ENCODE data around the gene MRAS.
A peak's percentile ranks its signal among the peaks of the same experiment; 100 is the strongest.
"Not testable (repeated sequence)": the region's sequence is repeated elsewhere in the genome, so short reads cannot be mapped to it uniquely, and the experiment has no call there.

Gene MRAS

DNA sequence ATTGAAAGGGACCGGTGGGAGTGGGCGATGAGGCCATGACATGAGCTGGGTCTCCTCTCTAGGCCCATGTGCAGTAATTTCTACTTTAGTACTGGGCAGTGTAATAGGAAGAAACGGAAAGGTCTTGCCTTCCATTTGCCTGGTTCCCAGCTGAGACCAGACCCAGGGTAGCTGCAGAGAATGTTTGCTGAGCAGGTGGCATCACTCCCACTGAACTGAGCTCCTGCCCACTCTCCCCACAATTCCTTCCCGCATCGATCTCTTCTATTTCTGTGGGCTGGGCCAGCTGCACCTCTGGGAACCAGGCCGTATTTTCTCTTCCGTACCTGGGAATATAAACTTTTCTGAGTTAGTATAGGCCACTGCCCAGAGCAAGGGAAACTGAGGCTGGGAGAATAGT is 101.8 kb downstream of the MRAS start:
- DNase-seq (ENCODE audit: low read depth) = no peak
- TF ChIP-seq, protein P1, sequence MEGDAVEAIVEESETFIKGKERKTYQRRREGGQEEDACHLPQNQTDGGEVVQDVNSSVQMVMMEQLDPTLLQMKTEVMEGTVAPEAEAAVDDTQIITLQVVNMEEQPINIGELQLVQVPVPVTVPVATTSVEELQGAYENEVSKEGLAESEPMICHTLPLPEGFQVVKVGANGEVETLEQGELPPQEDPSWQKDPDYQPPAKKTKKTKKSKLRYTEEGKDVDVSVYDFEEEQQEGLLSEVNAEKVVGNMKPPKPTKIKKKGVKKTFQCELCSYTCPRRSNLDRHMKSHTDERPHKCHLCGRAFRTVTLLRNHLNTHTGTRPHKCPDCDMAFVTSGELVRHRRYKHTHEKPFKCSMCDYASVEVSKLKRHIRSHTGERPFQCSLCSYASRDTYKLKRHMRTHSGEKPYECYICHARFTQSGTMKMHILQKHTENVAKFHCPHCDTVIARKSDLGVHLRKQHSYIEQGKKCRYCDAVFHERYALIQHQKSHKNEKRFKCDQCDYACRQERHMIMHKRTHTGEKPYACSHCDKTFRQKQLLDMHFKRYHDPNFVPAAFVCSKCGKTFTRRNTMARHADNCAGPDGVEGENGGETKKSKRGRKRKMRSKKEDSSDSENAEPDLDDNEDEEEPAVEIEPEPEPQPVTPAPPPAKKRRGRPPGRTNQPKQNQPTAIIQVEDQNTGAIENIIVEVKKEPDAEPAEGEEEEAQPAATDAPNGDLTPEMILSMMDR (conservative IDR thresholded peaks at IDR 0.05; ENCODE audit: low read length) = no peak
- no peak overlapping the region for H3K4me3 ChIP-seq (ENCODE audit: low read length)

DNA sequence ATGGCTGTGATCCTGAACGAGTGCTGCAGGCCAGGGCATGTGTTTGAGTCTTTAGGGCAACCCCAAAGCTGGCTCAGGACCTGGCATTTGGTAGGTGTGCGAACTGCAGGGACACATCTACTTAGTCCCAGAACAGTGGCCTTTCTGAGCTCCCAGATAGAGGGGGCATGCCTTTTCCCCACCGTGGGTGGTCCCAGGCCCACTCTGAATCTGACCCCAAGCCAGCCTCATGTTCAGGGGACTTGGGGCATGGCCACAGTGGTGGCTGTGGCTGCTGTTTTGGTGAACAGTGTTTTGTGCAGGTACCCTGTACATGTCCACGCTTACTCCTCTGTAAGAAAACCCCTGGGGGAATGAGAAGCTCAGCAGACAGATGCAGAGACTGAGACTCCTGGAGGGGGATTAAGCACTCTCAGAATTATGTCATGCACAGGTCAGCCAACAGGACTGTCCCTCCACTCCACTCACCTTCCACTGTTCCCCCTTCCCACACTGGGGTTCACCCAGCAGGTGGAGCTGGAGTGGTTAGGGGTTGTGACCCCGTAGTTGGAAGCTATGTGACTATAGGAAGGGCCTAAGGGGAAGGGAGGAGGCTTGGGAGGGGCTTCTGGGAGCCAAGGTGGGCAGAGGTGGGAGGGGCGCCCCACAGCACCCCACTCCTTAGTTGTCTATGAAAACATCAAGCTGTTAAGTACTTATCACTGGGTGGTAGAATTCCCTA is 102.5 kb downstream of the MRAS start:
- H3K4me3 ChIP-seq (ENCODE audit: low read length) = no peak overlapping the region
- TF ChIP-seq, protein P1 (conservative IDR thresholded peaks at IDR 0.05; ENCODE audit: low read length) = no peak
- DNase-seq (ENCODE audit: low read depth) = no peak

DNA sequence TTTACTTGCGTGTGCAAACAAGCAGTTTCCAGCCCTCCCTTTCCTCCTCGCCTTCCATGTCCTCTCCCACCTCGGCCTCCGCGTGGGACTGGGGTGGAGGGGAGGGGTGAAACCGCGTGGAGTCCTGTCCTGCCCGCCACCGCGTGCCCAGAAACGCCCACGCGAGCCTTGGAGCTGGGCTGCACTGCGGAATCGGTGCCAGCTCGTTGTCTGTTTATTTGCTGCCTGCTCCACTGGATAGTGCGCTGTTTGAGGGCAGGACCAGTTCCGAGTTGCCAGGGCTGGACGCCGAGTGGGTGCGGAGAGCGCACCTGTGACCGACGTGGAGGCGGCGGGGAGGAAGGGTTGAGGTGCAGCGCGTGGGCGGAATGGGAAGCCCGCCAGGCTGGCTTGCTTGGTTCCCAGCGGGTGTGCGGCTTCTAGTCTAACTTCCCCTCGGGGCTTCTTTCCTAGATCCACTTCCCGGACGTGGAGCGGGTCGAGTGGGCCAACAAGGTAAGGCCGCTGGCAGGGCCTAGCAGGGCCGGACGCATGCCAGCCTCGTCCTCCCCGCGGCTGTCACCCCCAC is 103.3 kb downstream of the MRAS start:
- H3K4me3 ChIP-seq (ENCODE audit: low read length) = no peak overlapping the region
- TF ChIP-seq, protein P1 (conservative IDR thresholded peaks at IDR 0.05; ENCODE audit: low read length) = no peak
- no peak for DNase-seq (ENCODE audit: low read depth)

DNA sequence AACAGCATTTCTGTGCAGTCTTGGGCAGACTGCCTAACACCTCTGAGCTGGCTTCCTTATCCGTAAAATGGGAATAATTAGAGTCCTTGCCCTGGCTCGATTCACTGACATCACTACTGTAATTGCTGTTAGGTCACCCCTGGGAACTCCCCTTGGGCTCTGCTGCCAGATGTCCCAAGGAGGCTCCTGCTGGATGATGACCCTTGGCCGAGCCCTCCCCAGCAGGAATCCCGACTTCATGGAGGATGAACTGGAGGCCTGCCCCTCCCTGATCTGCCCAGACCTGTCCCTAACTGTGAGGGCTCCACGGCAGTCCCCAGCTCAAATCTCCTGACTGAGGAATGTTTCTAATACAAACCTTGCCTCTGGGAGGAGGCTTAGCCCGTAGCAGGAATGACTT is 104.1 kb downstream of the MRAS start:
- no peak overlapping the region for H3K4me3 ChIP-seq (ENCODE audit: low read length)
- TF ChIP-seq, protein P1 (conservative IDR thresholded peaks at IDR 0.05; ENCODE audit: low read length) = no peak
- DNase-seq (ENCODE audit: low read depth) = peak; percentile 17

DNA sequence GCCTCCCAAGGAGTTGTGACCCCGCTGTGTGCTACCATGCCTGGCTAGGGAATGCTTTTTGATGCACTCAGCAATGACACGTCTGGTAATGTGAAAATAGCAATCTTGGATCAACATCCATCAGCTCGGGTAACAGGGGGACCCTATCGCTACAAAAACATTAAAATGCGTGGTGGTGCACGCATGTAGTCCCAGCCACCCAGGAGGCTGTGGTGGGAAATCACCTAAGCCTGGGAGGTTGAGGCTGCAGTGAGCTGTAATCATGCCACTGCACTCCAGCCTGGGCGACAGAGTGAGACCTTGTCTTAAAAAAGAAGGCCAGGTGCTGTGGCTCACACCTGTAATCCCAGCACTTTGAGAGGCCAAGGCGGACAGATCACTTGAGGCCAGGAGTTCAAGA is 105.6 kb downstream of the MRAS start:
- DNase-seq (ENCODE audit: low read depth); H3K4me3 ChIP-seq (ENCODE audit: low read length): not testable (repeated sequence)
